PFSK-1 (cell line): Measurements from ENCODE around the gene STIP1.

Source experiments
- FOXP2 ChIP-seq: optimal IDR thresholded peaks from 2 replicates; pipeline ENCODE3; 2011; ENCODE audit warnings: borderline replicate concordance, control low read depth, inconsistent platforms; ENCODE audit not compliant: insufficient read depth; ENCODE audit errors: extremely low read length, extremely low read depth
- POLR2AphosphoS5 ChIP-seq: IDR thresholded peaks from 2 replicates; pipeline ENCODE4 v1.6.1; 2012; ENCODE audit warnings: low read depth, mild to moderate bottlenecking, control low read depth, low read length, moderate library complexity
- REST ChIP-seq, 2 experiments: IDR thresholded peaks; 2 replicates each; pipeline versions ENCODE4 v1.6.1 to v1.8.0; 2011 to 2012; ENCODE audit warnings: low read depth in 2 of 2, low read length in 2 of 2, control low read depth in 1 of 2, inconsistent platforms in 1 of 2, mild to moderate bottlenecking in 1 of 2, moderate library complexity in 1 of 2; ENCODE audit not compliant: insufficient read depth in 1 of 2
- SIN3A ChIP-seq: IDR thresholded peaks from 2 replicates; pipeline ENCODE4 v1.6.1; 2012; ENCODE audit warnings: mild to moderate bottlenecking, low read length, moderate library complexity, borderline replicate concordance; ENCODE audit not compliant: insufficient read depth
- TAF1 ChIP-seq: IDR thresholded peaks from 2 replicates; pipeline ENCODE4 v1.6.1; 2012; ENCODE audit warnings: low read length, control low read depth, borderline replicate concordance; ENCODE audit not compliant: insufficient read depth

GRCh38 chr11:64185175-64185692 is 737 bp upstream of the STIP1 start:
- TF ChIP-seq SIN3A (0 out of 2 replicates have a peak, but pooled peaks have one; percentile 8), POLR2AphosphoS5 (peak; percentile 95), TAF1 (peak; percentile 94), REST (IDR thresholded peaks at IDR 0.05; ENCODE audit: insufficient read depth in 1 of 2, low read depth in 2 of 2, low read length in 2 of 2) (peak in 1 of 2 experiments; percentile 52; a peak in 1 of 4 replicates), FOXP2 (no peak)
